ENCODE results near the gene MYO18A.
"Not testable (repeated sequence)": the region's sequence is repeated elsewhere in the genome, so short reads cannot be mapped to it uniquely, and the experiment has no call there.

Gene MYO18A

DNA sequence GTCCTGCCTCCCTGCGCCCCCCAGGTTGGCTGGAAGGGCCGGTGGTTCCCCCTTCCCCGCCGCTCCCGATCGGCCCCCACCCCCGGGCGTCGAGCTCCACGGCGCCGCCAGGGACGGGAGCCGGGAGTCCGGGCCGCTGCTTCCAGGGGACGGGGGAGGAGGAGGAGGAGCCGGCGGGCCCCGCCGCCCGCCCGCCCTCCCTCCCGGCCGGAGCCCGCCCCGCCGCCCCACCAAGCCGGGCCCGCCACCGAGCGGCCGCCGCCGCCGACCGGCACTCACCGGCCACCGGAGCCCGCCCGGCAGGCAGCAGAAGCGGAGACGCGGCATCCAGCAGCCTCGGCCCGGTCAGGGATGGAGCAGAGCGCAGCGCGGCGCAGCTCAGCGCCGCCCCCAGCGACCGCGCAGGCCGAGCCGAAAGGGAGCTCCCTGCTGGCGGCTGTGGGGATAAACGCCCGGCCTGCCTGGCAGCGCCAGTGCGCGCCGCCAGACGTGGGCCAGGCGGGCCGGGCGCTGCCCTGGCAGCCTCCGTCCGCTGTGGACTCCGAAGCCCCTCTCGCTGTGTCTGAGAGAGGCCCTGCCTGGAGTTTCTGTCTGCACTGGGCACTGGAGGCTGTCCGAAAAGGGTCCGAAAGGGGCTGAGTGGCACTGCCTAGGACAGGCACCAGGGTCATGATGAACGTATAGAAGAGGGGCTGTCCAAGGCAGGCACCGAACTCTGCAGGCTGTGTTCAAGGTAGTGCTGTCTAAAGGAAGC is at the start of gene MYO18A:
Gene MYO18A, minus strand, starts transcription at position 365 of the 754 bp plus-strand sequence. CDS start 13,458 bp downstream, outside the sequence.
- peak; percentile 99 for DNase-seq

- DNase-seq, result no peak
These were observed 45.2 kb upstream of the MYO18A start for GRCh38 chr17:29225396-29225795.

DNA sequence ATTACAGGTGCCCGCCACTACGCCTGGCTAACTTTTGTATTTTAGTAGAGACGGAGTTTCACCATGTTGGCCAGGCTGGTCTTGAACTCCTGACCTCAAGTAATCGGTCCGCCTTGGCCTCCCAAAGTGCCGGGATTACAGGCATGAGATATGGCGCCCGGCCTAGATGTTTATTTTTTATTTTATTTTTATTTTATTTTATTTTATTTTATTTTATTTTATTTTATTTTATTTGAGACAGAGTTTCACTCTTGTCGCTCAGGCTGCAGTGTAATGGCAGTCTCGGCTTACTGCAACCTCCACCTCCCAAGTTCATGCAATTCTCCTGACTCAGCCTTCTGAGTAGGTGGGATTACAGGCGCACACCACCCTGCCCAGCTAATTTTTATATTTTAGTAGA is 41.1 kb upstream of the MYO18A start:
- not testable (repeated sequence) for DNase-seq

DNA sequence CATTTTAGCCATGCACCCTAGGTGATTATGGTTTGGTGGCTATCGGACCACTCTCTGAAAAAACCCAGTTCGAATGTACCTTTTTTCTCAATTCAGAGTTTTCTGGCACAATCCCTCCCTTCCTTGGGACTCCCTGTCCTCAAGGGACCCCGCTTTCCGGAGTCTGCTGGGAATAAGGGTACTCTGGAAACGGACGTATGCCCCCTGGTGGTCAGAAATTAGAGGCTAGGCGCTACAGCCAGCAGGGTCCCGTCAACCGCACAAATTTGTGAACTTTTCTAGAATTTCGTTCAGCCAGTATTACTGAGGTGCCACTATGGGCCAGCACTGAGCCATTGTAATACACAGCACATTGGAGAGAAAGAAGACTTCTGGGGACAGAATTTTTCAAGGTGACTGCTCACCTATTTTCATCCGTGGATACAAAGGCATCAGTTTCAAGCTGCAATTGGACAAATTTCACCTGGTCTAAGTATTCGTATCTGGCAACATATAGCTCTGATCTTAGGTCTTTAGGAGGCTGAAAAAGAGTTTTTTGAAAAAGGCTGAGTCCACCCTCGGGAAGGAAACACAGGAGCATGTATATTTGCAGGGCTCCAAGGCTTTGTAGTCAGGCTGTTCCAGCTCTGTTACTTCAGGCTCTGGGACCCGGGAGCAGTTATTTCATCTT is 39.3 kb upstream of the MYO18A start:
- peak; percentile 84 for DNase-seq

GRCh38 chr17:29216856-29217255 is 36.7 kb upstream of the MYO18A start:
- no peak for DNase-seq

- no peak for DNase-seq
These were observed 36.0 kb upstream of the MYO18A start for GRCh38 chr17:29216181-29216580.

GRCh38 chr17:29215717-29216116 is 35.5 kb upstream of the MYO18A start:
- no peak for DNase-seq

DNA sequence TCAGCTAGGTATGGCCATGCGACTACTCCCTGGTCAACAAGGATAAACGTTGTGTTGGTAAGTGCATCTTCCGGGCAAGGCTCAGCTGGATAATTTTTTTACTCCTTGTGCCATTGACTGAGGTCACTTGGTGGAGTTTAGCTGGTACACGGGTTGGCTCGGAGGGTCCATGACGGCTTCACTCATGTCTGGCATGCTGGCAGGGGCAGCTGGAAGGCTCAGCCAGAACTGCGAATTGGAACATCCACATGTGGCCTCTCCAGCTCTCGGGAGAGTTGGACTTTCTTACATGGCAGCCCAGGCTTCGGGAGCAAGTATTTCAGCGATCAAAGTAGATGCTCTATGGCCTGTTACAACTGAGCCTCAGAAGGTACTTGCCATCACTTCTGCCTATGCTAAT is 35.0 kb upstream of the MYO18A start:
- no peak for DNase-seq

- no peak for DNase-seq
These were observed 34.3 kb upstream of the MYO18A start for GRCh38 chr17:29214215-29215146.

- no peak for DNase-seq
These were observed 32.5 kb upstream of the MYO18A start for GRCh38 chr17:29212681-29213121.

DNA sequence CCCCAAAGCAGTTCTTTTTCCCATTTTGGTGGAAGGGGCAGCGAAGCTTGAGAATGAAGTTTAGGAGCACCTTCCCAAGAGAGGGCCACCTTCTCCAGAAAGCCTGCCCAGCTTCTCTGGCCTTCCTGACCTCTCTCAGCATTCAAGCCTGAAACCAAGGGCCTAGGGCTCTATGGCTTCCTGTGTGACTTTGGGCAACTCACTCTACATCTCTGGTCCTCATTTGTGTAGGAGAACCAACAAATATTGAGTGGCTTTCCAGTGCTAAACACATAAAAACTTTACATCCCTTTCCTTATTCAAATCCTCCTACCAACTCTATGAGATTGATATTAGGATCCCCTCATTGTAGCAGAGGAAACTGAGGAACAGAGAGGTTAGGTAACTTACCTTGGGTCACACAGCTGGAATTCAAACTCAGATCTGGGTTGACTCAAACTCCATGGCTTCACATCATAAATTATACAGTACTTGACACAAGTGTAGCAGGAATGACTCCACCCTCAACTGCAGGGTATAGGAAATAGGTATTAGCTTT is 32.0 kb upstream of the MYO18A start:
- no peak for DNase-seq

DNA sequence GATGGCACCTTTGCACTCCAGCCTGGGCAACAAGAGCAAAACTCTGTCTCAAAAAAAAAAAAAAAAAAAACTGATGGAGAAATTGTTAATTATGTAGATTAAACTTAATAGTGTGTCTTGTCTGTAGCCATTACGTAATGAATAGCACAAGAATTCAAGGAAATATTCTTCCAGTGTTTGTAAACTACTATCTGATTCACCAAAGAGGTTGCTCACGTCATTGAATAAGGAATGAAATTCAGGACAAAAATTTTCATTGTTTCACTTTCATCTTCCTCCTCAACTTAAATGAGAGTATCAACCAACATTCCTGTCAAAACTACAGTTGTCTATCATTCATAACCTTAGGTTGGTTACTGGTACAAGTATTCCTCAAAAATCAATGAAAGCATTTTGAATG is 30.7 kb upstream of the MYO18A start:
- no peak for DNase-seq

- DNase-seq, result no peak
These were observed 28.9 kb upstream of the MYO18A start for GRCh38 chr17:29209073-29209472.

DNA sequence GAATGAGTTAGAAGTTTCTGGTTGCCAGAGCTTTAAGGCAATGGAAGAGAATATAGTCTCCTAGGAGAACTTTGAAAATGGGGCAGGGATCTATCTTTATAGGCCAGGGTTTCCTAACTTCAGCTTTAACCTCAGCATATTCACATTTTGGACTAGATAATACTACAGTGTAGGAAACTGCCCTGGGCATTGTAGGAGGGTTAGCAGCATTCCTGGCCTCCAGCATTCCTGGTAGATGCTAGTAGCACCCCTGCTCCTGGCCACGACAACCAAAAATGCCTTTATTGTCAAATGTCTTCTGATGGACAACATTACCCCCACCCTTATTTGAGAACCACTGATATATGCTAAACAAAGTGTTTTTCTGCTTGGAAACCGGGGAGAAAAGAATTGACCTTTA is 27.8 kb upstream of the MYO18A start:
- DNase-seq, result no peak

- no peak for DNase-seq
These were observed 24.8 kb upstream of the MYO18A start for GRCh38 chr17:29205047-29205446.

GRCh38 chr17:29204068-29204804 is 24.0 kb upstream of the MYO18A start:
- not testable (repeated sequence) for DNase-seq

- no peak for DNase-seq
These were observed 17.5 kb upstream of the MYO18A start for GRCh38 chr17:29197516-29198272.

GRCh38 chr17:29196769-29197515 is 16.7 kb upstream of the MYO18A start:
- DNase-seq, result no peak

DNA sequence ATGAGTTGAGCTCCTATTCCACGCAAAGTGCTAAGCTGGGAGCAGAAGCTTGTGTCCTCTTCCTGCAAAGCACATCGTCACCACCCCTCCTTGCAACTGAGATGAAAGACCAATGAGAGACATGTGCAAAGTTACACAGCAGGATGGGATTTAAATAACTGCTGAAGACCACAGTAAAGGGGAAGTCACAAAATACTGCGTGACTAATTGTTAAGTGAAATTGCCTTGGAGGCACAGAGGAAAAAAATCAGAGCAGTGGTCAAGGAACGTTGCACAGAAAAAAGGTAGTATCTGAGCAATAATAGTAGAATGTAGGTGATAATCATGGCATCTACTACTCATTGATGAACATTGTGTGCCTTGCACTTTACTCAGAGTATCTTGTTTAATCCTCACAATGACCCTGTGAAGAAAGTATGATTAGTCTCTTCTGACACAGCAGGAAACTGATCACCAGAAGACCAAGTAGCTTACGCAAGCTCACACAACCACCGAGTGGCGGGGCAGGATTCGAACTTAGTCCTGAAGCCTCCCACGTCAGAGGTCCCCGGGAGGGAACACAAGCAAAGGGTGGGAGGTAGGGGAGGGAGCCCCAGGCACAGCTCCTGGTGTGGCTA is 15.4 kb upstream of the MYO18A start:
- DNase-seq, result no peak

- DNase-seq, result no peak
These were observed 14.5 kb upstream of the MYO18A start for GRCh38 chr17:29194669-29195068.

Measured in 8988T (cell line).